AG08395 (cell line): ENCODE measurements around the gene HGFAC.

Experiments
- DNase-seq: peaks from one replicate; pipeline ENCODE4 v3.0.0; 2012; ENCODE audit warnings: mixed read lengths, low spot score

HGFAC gene

DNA sequence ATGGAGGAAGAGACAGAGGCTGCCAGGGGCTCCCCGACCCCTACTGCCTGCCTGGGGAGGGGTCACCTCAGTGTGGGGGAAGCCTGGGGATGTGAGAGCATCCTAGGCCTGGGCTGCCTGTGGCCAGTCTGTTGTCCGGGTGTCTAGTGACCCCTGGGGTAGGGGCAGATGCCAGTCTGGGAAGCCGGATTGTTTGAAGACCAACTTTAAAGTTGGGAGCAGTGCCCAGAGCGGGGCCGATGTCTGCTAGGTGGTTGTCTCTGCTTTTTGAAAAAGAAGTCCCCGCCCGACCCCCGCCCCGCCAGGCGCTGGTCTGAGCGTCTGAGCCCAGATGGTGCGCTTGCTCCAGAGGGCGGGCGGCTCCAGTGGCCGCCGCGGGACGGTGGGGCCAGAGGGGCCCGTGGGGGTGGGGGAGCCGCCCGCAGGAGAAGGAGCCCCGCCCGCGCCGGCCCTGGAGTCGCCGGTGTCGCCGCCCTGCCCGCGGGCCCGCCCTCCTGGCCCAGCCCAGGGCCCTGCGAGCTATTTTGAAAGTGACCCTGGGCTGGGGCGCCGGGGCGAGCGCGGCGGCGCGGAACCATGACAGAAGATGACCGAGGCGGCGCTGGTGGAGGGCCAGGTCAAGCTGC lies 21.1 kb downstream of the HGFAC start, which contains the start of gene DOK7:
Gene DOK7 (plus strand): TSS at position 517 of the 626 bp plus-strand sequence. CDS start 70 bp downstream, at position 587.
- DNase-seq: peak; percentile 38

- DNase-seq: no peak
Measured at GRCh38 chr4:3463556-3464348, 22.0 kb downstream of the HGFAC start.

DNA sequence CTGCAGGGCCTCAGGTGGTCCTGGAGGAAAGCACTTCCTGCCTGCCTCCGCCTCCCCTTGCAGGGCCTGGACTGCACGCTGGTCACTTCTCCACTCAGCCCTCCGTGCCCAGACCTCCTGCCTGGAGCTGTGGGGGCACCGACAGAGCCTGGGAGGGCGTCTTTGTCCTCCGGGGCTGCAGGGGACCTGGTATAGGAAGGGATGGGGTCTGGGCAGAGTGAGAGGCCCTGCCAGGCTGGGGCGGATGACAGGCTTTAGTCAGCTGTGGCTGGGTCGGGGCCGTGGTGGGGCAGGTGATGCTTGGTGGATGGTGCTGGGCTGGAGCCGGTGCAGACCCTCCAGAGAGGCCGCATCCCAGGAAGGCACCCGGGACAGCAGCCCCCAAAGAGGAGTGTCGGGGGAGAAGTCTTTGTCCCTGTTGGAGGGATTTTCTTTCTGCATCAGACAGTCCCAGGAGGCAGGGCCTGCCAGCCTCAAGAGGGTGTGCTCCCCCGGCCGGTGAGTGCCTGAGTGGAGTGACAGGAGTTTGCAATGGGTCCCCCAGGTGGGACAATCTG lies 22.7 kb downstream of the HGFAC start:
- DNase-seq: no peak

- no peak for DNase-seq
Measured at GRCh38 chr4:3464911-3465697, 23.3 kb downstream of the HGFAC start.

DNA sequence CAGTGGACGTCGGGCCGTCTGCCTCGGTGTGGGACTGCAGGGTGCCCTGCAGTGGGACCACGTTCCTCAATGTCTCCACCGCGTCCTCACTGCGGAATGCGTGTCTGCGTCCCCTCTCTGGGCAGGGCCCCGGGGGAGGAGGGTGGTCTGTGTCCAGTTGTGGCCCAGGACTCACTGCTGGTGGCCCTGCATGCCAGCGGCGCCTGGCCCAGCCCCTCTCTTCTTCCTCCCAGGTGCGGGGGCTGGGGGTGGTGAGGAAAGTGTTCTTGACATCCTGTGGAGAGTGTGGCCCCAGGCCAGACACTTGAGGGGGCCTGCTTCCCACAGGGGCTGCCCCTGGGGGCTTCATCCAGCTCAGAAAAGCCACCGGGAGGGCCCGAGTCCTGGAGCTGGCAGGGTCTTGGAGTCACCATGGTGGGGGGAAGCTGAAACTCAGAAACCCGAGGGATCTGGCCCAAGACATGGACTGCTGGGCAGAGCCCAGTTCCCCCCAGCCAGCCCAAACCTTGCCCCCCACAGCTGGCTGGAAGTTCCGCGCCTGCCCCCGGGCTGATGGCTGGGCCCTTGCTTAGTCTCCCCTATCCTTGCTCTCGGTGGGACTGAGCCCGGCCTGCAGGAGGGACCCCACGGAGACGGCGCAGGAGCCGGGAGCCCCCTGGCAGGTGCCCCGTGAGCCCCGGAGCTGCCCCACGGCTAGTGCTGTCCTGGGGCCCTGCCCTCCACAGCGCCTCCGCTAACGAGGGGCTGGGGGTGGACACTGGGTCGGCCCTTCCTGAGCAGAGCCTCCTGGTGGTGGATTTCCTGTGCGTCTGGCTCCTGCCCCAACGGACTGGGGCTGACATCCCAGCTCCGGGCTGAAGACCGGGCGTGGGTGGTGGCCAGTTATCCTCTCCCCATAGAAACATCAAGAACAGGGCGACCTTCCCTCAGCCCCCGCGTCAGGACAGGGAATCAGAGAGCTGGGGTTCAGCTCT lies 24.2 kb downstream of the HGFAC start:
- no peak for DNase-seq

DNA sequence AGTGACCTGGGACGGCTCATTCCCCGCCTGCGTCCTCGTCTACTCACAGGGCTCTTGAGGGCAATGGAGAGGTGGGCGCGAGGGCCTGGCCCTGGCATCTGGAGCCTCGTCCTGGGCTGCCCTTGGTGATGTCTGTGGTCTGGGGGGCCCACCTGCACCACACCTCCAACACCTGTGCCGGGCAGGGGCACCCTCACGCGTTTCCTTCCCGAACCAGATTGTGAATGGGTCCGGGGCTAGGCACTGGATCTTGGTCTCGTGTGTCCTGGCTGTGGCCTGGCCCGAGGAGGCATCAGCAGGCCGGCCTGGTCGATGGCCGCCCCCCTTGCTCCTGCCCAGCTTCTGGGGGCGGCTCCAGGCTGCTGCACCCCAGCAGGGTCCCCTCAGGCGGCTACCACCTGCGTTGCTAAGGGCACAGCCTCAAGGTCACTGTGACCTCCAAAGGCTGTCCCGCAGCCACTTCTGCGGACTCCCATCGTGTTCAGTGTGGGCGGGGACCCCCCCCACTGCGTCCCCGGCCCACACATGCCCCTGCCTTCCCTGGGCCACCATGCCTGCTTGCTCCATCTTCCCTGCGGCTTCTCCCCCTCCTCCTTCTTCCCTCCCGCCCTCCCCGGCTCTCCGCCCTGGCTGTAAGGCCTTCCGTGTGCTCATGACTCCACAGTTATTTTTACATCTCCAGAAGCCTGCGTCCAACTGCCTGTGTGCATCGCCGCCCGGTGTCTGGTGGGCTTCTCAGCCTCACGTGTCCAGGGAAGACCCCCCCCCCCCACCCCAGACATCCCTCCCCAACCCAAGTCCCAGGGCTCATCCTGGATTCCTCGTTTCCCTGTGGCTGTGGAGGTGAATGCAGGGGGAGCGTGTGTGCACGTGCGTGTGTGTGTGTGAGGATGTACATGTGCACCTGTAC lies 25.2 kb downstream of the HGFAC start:
- DNase-seq: no peak

DNA sequence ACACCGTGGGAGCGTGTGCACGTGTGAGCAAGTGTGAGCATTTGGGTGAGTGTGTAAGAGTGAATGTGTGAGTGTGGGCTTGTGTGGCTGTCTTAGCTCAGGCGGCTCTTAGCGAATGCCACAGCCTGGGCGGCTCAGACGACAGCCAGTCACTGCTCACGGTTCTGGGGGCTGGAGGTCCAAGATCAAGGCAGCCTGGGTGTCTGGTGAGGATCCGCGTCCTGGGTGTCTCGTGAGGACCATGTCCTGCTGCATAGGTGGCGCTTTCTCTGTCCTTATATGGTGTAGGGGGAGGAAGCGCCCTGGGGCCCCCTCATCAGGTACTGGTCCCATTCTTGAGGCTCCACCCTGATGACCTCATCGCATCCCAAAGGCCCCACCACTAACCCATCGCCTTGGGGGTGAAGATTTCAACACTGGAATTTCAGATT lies 25.8 kb downstream of the HGFAC start:
- no peak for DNase-seq

DNA sequence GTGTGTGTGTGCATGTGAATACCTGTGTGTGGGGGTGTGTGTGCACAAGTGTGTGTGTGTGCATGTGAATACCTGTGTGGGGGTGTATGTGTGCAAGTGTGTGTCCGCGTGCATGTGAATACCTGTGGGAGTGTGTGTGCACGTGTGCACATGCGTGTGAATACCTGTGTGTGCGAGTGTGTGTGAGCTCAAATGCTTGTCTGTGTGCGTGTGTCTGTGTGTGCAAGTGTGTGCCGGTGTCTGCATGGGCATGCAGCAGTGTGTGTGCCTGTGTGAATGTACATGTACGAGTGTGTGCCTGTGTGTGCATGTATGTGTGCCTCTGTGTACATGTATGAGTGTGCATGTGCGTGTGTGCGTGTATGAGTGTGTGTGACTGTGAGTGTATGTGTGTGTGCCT lies 26.4 kb downstream of the HGFAC start:
- no peak for DNase-seq

GRCh38 chr4:3468804-3469203 lies 27.0 kb downstream of the HGFAC start:
- DNase-seq: no peak

DNA sequence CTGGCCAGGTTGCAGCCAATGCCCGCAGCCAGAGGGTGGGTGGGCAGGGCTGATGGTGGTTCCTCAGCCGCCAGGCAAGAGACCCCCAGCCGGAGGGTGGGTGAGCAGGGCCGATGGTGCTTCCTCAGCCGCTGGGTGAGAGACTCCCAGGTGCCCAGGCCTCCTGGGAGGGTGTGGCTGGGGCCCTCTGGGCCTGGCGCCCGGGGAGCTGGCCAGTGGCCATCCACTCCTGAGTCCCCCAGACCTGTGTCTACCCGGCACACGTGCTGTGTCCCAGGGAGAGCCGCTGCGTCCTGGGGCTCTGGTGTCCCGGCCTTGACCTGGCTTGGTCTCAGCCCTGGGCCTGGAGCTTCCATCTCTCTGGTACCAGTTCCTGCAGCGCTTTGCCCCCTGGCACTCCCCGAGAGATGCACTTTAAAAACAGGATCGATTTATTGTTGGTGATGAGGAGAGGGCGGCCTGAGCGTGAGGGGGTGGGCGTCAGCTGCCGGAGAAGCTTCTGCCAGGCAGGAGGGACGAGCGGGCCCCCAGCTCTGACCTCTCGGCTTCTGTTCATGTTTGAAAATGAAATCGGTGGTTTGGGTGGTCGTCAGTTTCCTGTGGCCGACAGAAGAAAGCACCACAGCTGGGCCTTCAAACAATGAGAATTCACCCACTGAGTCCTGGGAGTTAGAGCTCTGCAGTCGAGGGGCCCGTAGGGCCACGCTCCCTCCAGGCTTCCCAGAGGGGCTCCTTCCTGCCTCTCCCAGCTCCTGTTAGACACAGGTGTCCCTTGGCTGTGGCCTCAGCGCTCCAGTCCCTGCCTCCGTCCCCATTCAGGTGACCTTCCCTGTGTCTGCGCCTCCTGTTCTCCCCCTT lies 27.8 kb downstream of the HGFAC start:
- DNase-seq: no peak

DNA sequence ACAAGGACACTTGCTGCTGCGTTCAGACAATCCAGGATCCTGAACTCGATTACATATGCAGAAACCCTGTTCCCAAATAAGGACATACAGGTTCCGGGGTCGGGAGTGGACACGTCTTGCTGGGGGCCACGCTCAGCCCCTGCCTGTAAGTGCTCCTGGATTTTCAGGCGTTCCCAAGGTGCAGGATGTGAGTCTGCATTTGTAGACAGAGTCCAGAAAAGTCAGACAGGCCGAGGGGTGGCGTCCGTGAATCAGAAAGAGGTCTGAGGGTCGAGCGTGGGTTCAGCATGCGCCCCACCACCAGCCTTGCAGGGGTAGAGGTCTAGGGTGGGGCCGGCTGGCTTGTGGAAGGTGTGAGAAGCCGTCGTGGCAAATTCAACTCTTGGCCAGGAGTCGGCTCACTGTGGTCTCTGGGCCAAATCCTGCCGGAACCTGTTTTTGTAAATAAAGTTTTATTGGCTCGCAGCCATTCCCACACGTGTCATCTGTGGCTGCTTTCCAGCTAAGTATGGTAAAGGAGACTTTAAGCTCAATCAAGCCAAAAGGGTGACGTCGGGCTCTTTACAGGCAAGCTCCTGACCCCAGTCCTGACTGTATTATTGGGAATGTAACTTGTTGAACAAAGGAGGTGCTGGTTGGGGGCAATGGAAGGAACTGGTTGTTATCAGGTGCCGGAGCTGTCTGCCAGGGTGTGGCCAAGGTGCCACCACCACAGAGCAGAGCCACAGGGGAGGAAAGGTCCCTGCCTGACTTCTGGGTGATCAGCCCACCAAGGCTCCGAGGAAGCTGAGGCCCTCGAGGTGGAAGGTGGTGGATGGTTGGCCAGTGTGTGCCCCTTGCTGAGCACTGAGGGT lies 28.7 kb downstream of the HGFAC start:
- no peak for DNase-seq

- no peak for DNase-seq
Measured at GRCh38 chr4:3471098-3471760, 29.5 kb downstream of the HGFAC start.

DNA sequence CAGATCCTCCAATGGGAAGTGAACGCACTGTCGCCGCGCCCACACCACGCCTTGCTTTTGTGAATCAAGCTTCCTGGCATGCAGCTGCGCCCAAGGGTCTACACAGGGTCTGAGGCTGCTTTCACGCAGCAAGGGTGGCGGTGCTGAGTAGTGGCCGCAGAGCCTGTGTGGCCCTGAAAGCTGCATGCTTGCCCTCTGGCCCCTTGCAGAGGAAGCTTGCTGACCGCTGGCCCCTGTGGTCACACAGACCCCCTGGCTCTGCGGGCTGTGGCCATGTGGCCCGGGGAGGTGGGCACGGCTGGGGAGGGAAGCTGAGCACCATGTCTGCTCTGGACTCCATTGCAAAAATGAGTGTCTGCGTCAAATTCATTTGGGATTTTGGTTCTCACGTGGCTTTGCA lies 30.1 kb downstream of the HGFAC start:
- no peak for DNase-seq

GRCh38 chr4:3472411-3473141 lies 30.8 kb downstream of the HGFAC start:
- DNase-seq: no peak

- no peak for DNase-seq
Measured at GRCh38 chr4:3473181-3473950, 31.6 kb downstream of the HGFAC start.
